Measurements from ENCODE around the gene MED23. TPM values are rescaled to one million over a fixed set of nuclear protein-coding genes. Genes with fewer than 3 reads are reported as not detected.
"Not testable (repeated sequence)": the region's sequence is repeated elsewhere in the genome, so short reads cannot be mapped to it uniquely, and the experiment has no call there.

Gene MED23
- total RNA-seq, 1 experiment from 2014 or later, result 22.6 TPM

- DNase-seq (ENCODE audit: low spot score), result no peak
Observed at GRCh38 chr6:131575834-131576478, 52.1 kb downstream of the MED23 start.

GRCh38 chr6:131574686-131575085 is 53.4 kb downstream of the MED23 start:
- DNase-seq (ENCODE audit: low spot score), result no peak

- no peak for DNase-seq (ENCODE audit: low spot score)
Observed at GRCh38 chr6:131574133-131574532, 53.9 kb downstream of the MED23 start.

- no peak for DNase-seq (ENCODE audit: low spot score)
Observed at GRCh38 chr6:131572686-131573415, 55.2 kb downstream of the MED23 start, which contains the start of gene ARG1. ARG1 (plus strand) TSS chr6:131573226; CDS start chr6:131573283, 57 bp downstream.

GRCh38 chr6:131568726-131569125 is 59.3 kb downstream of the MED23 start:
- no peak for DNase-seq (ENCODE audit: low spot score)

GRCh38 chr6:131565056-131565455 is 63.0 kb downstream of the MED23 start:
- no peak for DNase-seq (ENCODE audit: low spot score)

GRCh38 chr6:131561925-131562707 is 65.9 kb downstream of the MED23 start:
- no peak for DNase-seq (ENCODE audit: low spot score)

- DNase-seq (ENCODE audit: low spot score), result no peak
Observed at GRCh38 chr6:131558922-131559321, 69.1 kb downstream of the MED23 start.

GRCh38 chr6:131555992-131556391 is 72.0 kb downstream of the MED23 start:
- DNase-seq (ENCODE audit: low spot score), result no peak

GRCh38 chr6:131552572-131552971 is 75.5 kb downstream of the MED23 start:
- DNase-seq (ENCODE audit: low spot score), result no peak

- DNase-seq (ENCODE audit: low spot score), result no peak
Observed at GRCh38 chr6:131551902-131552301, 76.1 kb downstream of the MED23 start.

GRCh38 chr6:131549811-131550210 is 78.2 kb downstream of the MED23 start:
- no peak for DNase-seq (ENCODE audit: low spot score)

GRCh38 chr6:131548441-131548840 is 79.6 kb downstream of the MED23 start:
- no peak for DNase-seq (ENCODE audit: low spot score)

- no peak for DNase-seq (ENCODE audit: low spot score)
Observed at GRCh38 chr6:131547488-131547887, 80.6 kb downstream of the MED23 start.

GRCh38 chr6:131545317-131545716 is 82.7 kb downstream of the MED23 start:
- no peak for DNase-seq (ENCODE audit: low spot score)

- DNase-seq (ENCODE audit: low spot score), result not testable (repeated sequence)
Observed at GRCh38 chr6:131538615-131539014, 89.4 kb downstream of the MED23 start.

- no peak for DNase-seq (ENCODE audit: low spot score)
Observed at GRCh38 chr6:131532580-131533039, 95.4 kb downstream of the MED23 start.

GRCh38 chr6:131531681-131532080 is 96.4 kb downstream of the MED23 start:
- not testable (repeated sequence) for DNase-seq (ENCODE audit: low spot score)

- DNase-seq (ENCODE audit: low spot score), result not testable (repeated sequence)
Observed at GRCh38 chr6:131530936-131531335, 97.1 kb downstream of the MED23 start.

- DNase-seq (ENCODE audit: low spot score), result no peak
Observed at GRCh38 chr6:131524695-131525336, 103.2 kb downstream of the MED23 start.

GRCh38 chr6:131523988-131524673 is 103.9 kb downstream of the MED23 start:
- no peak for DNase-seq (ENCODE audit: low spot score)

Data from A172 (cell line).